Endometrium (tissue), 2 donors: ENCODE data around the gene PFKFB2.

Experiments
- FAIRE-seq: peaks from 2 replicates; lab custom pipeline; 2012; peaks lifted over from hg19 to GRCh38; lab: Jason Lieb, UNC
- donor health status: control.
- donor health status: control.

The PFKFB2 gene

DNA sequence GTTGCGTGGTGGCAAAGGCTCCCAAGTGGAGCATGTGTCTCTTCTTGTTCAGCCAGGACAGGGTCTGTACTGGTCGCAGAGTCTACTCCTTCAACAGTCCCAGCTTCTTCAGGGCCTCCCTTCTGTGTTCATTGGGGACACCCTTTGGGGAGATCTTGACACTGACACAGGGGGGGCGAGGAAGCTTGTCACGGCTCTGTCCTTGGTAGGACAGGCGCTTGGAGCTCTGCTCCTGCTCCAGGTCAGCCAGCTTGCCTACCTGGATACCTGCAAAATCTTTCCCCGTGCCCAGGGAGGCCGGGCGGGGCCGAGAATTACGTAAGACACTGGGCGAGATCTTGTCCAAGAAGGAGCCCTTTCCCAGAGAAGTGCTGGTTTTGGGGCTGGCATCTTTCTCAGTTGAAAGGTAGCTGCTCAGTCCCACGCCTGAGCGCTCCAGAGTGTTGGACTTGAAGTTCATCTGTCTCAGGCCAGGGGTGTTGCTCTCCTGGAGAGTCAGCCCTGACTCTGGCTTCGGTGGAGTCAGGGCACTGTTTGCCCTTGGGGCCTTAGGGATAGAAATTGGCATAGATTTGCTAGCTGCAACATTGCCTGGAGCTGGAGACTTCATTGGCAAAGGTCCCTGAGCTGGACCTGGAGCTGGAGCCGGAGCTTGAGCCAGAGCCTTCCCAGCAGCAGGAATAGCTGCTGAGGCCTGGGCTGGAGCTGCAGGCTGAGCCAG is 31.0 kb upstream of the PFKFB2 start:
- FAIRE-seq = no peak

GRCh38 chr1:207022996-207023679 is 29.9 kb upstream of the PFKFB2 start:
- no peak for FAIRE-seq

- no peak for FAIRE-seq
These were observed 28.6 kb upstream of the PFKFB2 start for GRCh38 chr1:207024202-207025145.

GRCh38 chr1:207025146-207025880 is 27.8 kb upstream of the PFKFB2 start:
- no peak for FAIRE-seq

DNA sequence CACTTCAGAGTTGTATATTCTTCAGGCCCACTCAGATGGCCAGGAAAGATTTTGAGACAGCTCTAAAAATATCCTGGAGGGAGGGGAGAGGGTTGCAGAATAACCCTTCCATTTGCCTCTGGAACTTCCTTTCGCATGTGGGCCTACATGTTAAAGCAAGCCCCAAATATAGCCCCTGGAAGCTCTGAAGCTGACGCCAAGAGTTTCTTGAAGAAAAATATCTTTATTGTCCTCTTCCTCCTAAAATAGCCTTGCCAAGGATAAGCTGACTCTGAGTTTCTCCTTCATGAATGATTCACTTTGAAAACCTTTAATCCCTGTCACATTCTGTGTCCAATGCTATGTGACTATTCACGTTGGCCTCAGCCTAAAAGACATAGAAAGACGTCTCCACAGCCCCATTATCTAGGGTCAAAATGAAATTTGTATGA is 27.0 kb upstream of the PFKFB2 start:
- no peak for FAIRE-seq

- no peak for FAIRE-seq
These were observed 25.8 kb upstream of the PFKFB2 start for GRCh38 chr1:207027206-207027777.

- FAIRE-seq = no peak
These were observed 25.2 kb upstream of the PFKFB2 start for GRCh38 chr1:207027921-207028320.

- no peak for FAIRE-seq
These were observed 24.0 kb upstream of the PFKFB2 start for GRCh38 chr1:207028884-207029650.

DNA sequence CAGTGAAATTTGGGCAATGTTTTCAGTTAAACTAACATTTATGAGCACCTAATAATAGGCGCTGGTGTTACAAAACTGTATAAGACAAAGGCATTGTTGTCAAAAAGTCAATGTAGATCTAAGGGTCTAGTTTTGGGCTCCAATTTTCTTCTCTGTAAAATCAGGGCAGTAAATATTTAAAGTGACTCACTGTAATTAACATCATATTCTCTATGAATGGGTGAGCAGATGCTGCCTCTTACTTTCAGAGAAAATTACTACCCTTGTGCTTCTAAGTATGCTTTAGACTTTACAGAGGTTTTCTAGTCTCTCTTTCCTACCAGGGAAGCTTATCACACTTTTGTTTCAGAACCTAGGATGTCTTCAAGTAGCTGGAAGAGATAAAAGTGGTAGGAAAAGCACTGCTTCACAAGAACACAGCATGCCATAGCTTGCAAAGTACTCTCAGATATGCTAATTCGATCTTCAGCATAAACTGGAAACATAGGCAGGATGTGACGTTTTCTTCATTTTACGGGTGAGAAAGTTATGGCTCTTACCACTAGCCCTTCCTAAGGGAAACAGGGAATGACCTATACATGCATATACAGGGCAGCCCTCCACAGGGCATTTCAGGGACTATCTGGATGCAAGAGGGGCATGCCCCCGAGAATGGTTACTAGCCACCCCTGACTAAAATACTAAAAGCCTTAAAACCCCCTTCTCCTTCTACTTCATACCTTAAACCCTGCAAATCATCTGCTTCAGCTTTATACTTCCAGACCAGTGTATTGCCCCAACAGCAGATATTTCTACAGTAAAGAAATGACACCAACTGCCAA is 23.2 kb upstream of the PFKFB2 start:
- no peak for FAIRE-seq

- FAIRE-seq = no peak
These were observed 22.5 kb upstream of the PFKFB2 start for GRCh38 chr1:207030522-207031009.

GRCh38 chr1:207031016-207031415 is 22.1 kb upstream of the PFKFB2 start:
- FAIRE-seq = no peak

- no peak for FAIRE-seq
These were observed 21.3 kb upstream of the PFKFB2 start for GRCh38 chr1:207031632-207032264.

GRCh38 chr1:207032528-207033017 is 20.5 kb upstream of the PFKFB2 start, which contains the start of gene C1orf116:
Gene C1orf116 (minus strand): TSS chr1:207032756. CDS start chr1:207027598, 5,158 bp downstream.
- no peak for FAIRE-seq

GRCh38 chr1:207033302-207033701 is 19.8 kb upstream of the PFKFB2 start:
- FAIRE-seq = no peak

DNA sequence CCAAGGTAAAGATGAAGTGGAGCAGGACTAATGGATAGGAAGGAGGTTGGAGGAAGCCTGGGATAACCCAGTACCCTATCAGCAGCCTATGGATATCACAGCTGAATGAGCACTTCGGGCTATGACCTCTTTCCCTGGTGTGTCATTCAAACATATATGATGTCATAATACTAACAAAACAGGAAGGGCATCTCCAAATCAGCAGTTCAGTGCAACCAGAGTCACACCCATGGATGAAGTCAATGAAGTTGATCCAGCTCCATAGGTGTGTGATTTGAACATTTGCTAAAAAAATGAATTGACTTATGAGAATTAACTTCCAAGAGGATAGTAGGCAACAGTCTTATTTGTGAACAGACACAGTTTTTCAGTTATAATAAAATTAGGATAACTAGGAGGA is 18.9 kb upstream of the PFKFB2 start:
- no peak for FAIRE-seq

DNA sequence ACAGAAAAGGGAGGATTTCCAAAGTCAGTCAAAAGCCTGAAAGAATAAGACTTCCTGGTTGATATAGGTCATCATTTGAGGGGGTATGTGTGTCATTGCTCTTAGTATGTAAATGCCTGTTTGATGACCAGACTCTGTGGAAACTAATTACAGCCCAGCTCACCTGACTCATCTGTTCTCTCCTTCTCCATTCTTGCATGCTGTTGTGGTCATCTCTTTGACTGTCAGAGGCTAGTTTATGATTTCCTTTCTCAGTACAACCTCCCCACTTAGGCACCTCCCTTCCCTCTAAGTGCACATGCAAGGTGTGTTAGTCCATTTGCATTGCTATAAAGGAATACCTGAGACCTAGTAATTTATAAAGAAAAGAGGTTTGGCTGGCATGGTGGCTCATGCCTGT is 18.1 kb upstream of the PFKFB2 start:
- FAIRE-seq = no peak

DNA sequence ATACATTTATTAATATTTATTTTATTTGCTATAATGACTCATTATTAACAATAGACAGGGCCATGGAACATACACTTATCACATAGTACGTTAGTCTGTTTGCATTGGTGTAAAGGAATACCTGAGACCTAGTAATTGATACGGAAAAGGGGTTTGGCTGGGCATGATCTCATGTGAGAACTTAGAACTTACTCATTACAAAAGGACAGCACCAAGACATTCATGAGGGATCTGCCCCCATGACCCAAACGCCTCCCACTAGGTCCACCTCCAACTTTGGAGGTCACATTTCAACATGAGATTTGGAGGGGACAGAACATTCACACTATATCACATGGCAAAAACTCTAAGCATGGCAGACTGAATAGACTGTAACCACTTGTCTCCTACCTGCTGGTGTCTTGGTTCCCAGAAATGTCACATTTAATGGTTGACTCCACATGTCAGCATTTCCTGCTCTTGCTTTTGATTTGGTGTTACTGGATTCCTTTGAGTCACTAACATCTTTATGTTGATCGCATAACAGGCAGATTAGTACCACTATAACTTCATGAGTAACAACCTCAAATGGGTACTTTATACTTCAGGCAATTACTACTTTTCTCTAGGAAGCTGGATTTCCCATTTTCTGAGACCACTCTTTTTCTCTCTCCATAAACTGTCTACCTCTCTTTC is 17.1 kb upstream of the PFKFB2 start:
- no peak for FAIRE-seq

GRCh38 chr1:207036865-207037264 is 16.2 kb upstream of the PFKFB2 start:
- no peak for FAIRE-seq
